WTC11 (cell line): Measurements from ENCODE around the gene PANK3. TPM values are rescaled to one million over a fixed set of nuclear protein-coding genes. Genes with fewer than 3 reads are reported as not detected.

Experiments
- ATAC-seq: fragments of 200-7000 bp; cut with Tn5 transposase; 2 replicates; pipeline ENCODE4 v1.10.0; 2021; ENCODE audit warnings: mild to moderate bottlenecking, moderate library complexity
- CTCF ChIA-PET: fragments of 300-600 bp; sonication (Branson Sonifier 250); formaldehyde crosslinking; loops from one replicate; lab custom pipeline; 2021; ENCODE audit warnings: antibody characterized with exemption; lab: Charles Lee
- POLR2A ChIA-PET: fragments of 350-600 bp; sonication (Branson Sonifier 250); formaldehyde crosslinking; loops from one replicate; lab custom pipeline; 2021; ENCODE audit warnings: antibody characterized with exemption; lab: Charles Lee
- DNase-seq: peaks from one replicate; pipeline ENCODE4 v3.0.0; 2021; ENCODE audit warnings: low spot score
- H3K27ac Mint-ChIP-seq: 2 replicates; pipeline ENCODE4 v1.8.0; 2021; ENCODE audit warnings: mixed read lengths
- H3K27me3 Mint-ChIP-seq: 2 replicates; pipeline ENCODE4 v1.8.0; 2021; ENCODE audit warnings: low read depth, mild to moderate bottlenecking, moderate library complexity, mixed read lengths
- H3K36me3 Mint-ChIP-seq: 2 replicates; pipeline ENCODE4 v1.8.0; 2021; ENCODE audit warnings: mixed read lengths
- H3K4me1 Mint-ChIP-seq: 2 replicates; pipeline ENCODE4 v1.8.0; 2022; ENCODE audit warnings: mixed read lengths
- H3K4me3 Mint-ChIP-seq: 2 replicates; pipeline ENCODE4 v1.8.0; 2021; ENCODE audit warnings: mild to moderate bottlenecking, moderate library complexity, mixed read lengths
- H3K9me3 Mint-ChIP-seq: 2 replicates; pipeline ENCODE4 v1.8.0; 2021; ENCODE audit warnings: mixed read lengths
- ARID4B ChIP-seq: sonication (generic); formaldehyde crosslinking; IDR thresholded peaks from 2 replicates; pipeline ENCODE4 v1.8.0; 2023; ENCODE audit warnings: missing genetic modification reagents, mild to moderate bottlenecking, borderline replicate concordance
- ATF1 ChIP-seq: sonication (generic); formaldehyde crosslinking; IDR thresholded peaks from 2 replicates; pipeline ENCODE4 v1.8.1; 2023; ENCODE audit warnings: mild to moderate bottlenecking, moderate library complexity, missing genetic modification reagents
- ATF6 ChIP-seq: sonication (generic); formaldehyde crosslinking; IDR thresholded peaks from 2 replicates; pipeline ENCODE4 v1.8.1; 2023; ENCODE audit warnings: mild to moderate bottlenecking, missing genetic modification reagents
- FOXK1 ChIP-seq: sonication (generic); formaldehyde crosslinking; IDR thresholded peaks from 2 replicates; pipeline ENCODE4 v1.8.0; 2022; ENCODE audit warnings: mild to moderate bottlenecking, moderate library complexity, missing genetic modification reagents
- GABPB1 ChIP-seq: sonication (generic); formaldehyde crosslinking; IDR thresholded peaks from 2 replicates; pipeline ENCODE4 v1.8.1; 2023; ENCODE audit warnings: mild to moderate bottlenecking, missing genetic modification reagents
- MYBL2 ChIP-seq: sonication (generic); formaldehyde crosslinking; IDR thresholded peaks from 2 replicates; pipeline ENCODE4 v1.8.1; 2023; ENCODE audit warnings: mild to moderate bottlenecking, moderate library complexity, missing genetic modification reagents
- NFATC4 ChIP-seq: fragments of 250-450 bp; sonication (Bioruptor Pico); IDR thresholded peaks from 2 replicates; pipeline ENCODE4 v1.9.0; 2021; ENCODE audit warnings: mild to moderate bottlenecking
- NR3C1 ChIP-seq: sonication (generic); formaldehyde crosslinking; conservative IDR thresholded peaks from 2 replicates; pipeline ENCODE4 v1.8.1; 2023; ENCODE audit warnings: low read depth, mild to moderate bottlenecking, missing genetic modification reagents
- SMAD4 ChIP-seq: sonication (generic); formaldehyde crosslinking; IDR thresholded peaks from 2 replicates; pipeline ENCODE4 v1.8.0; 2022; ENCODE audit warnings: mild to moderate bottlenecking, missing genetic modification reagents
- SOX15 ChIP-seq: fragments of 250-450 bp; sonication (Bioruptor Pico); IDR thresholded peaks from 2 replicates; pipeline ENCODE4 v1.9.0; 2021; ENCODE audit warnings: mild to moderate bottlenecking
- TCF7 ChIP-seq: sonication (generic); formaldehyde crosslinking; IDR thresholded peaks from 2 replicates; pipeline ENCODE4 v1.8.0; 2022; ENCODE audit warnings: mild to moderate bottlenecking, low read depth, missing genetic modification reagents, moderate library complexity
- USF1 ChIP-seq: sonication (generic); formaldehyde crosslinking; IDR thresholded peaks from 2 replicates; pipeline ENCODE4 v1.8.0; 2022; ENCODE audit warnings: mild to moderate bottlenecking, missing genetic modification reagents
- ZNF532 ChIP-seq: fragments of 250-450 bp; sonication (Bioruptor Pico); IDR thresholded peaks from 2 replicates; pipeline ENCODE4 v1.9.0; 2021; ENCODE audit warnings: mild to moderate bottlenecking, borderline replicate concordance
- total RNA-seq: library from RNA; stranded (reverse); gene quantifications from 3 replicates; pipeline ENCODE4 v1.2.3, GENCODE V29; 2021

PANK3 gene
- total RNA-seq, 1 experiment from 2014 or later: 90.2 TPM

- TF ChIP-seq ZNF532 (CRISPR knock-in tag) (no peak), NFATC4 (CRISPR knock-in tag) (no peak), SOX15 (CRISPR knock-in tag) (no peak), TCF7 (CRISPR knock-in tag) (no peak), NR3C1 (CRISPR knock-in tag) (no peak), SMAD4 (CRISPR knock-in tag) (no peak), ATF6 (CRISPR knock-in tag) (no peak)
- TF ChIP-seq, all 79 proteins: peak for 0
Observed at GRCh38 chr5:168570490-168571328, 8.5 kb downstream of the PANK3 start (continued).

- CTCF ChIA-PET: no interaction called here
- H3K27ac Mint-ChIP-seq: no peak overlapping the region
- no peak for DNase-seq
- H3K4me3 Mint-ChIP-seq: no peak overlapping the region
- no peak for TF ChIP-seq FOXK1
- TF ChIP-seq ARID4B (CRISPR knock-in tag): no peak
- TF ChIP-seq USF1 (CRISPR knock-in tag): no peak
- TF ChIP-seq GABPB1: no peak
- no peak for TF ChIP-seq TCF7 (CRISPR knock-in tag)
- TF ChIP-seq ATF6 (CRISPR knock-in tag): no peak
- no peak for TF ChIP-seq MYBL2 (CRISPR knock-in tag)
- TF ChIP-seq ATF1 (CRISPR knock-in tag): no peak
- H3K4me1 Mint-ChIP-seq: peaks cover 15% of the 10 kb centered on the region
- H3K36me3 Mint-ChIP-seq: peaks cover 34% of the 10 kb centered on the region
- POLR2A ChIA-PET: no interaction called here
- ATAC-seq: no peak
- H3K27me3 Mint-ChIP-seq: no peaks in the 10 kb centered on the region
- no peaks in the 10 kb centered on the region for H3K9me3 Mint-ChIP-seq
Observed at GRCh38 chr5:168568738-168569137, 10.4 kb downstream of the PANK3 start.
